GM13977 (cell line): ENCODE measurements around the gene CCDC54.

Experiments used
- DNase-seq: peaks from one replicate; pipeline ENCODE4 v3.0.0; 2012; ENCODE audit warnings: low spot score
- CTCF ChIP-seq: IDR thresholded peaks from 2 replicates; pipeline ENCODE4 v1.5.1; 2012; ENCODE audit warnings: mild to moderate bottlenecking, control low read depth; ENCODE audit not compliant: insufficient read depth; ENCODE audit errors: extremely low read depth, missing control alignments
- in situ Hi-C: fragments of 300-500 bp; cut with MboI; formaldehyde crosslinking; loops from one replicate; pipeline ENCODE4 v1.12.0; 2022; ENCODE audit warnings: low sequenced_read_pairs, low pct_unique_long_range_greater_than_20kb, mixed read lengths, inconsistent platforms; ENCODE audit not compliant: unreplicated experiment

CCDC54 gene

GRCh38 chr3:107395066-107395465 lies 17.8 kb downstream of the CCDC54 start:
- TF ChIP-seq CTCF, result no peak
- in situ Hi-C loops, result no loop called here
- no peak for DNase-seq

- no peak for TF ChIP-seq CTCF
- in situ Hi-C loops, result no loop called here
- DNase-seq, result no peak
Measured at GRCh38 chr3:107401301-107401700, 24.1 kb downstream of the CCDC54 start.

GRCh38 chr3:107402214-107402613 lies 25.0 kb downstream of the CCDC54 start:
- DNase-seq, result no peak
- TF ChIP-seq CTCF, result no peak
- in situ Hi-C loops, result no loop called here

- in situ Hi-C loops, result no loop called here
- TF ChIP-seq CTCF, result no peak
- no peak for DNase-seq
Measured at GRCh38 chr3:107404727-107405469, 27.7 kb downstream of the CCDC54 start.

GRCh38 chr3:107407355-107407754 lies 30.1 kb downstream of the CCDC54 start:
- in situ Hi-C loops, result no loop called here
- no peak for TF ChIP-seq CTCF
- no peak for DNase-seq

GRCh38 chr3:107408513-107408912 lies 31.3 kb downstream of the CCDC54 start:
- no peak for TF ChIP-seq CTCF
- in situ Hi-C loops, result no loop called here
- no peak for DNase-seq
